NCI-H1694 (cell line): ENCODE data around the gene GRPEL1.

Source experiments
- DNase-seq: peaks from one replicate; lab custom pipeline; 2025; lab: John Stamatoyannopoulos, UW

Gene GRPEL1

GRCh38 chr4:7063362-7063761, 4.5 kb downstream of the GRPEL1 start:
- DNase-seq, result no peak

GRCh38 chr4:7062816-7063215, 5.0 kb downstream of the GRPEL1 start:
- no peak for DNase-seq

- DNase-seq, result no peak
Measured at GRCh38 chr4:7061815-7062214, 6.0 kb downstream of the GRPEL1 start.

- no peak for DNase-seq
Measured at GRCh38 chr4:7060346-7061150, 7.3 kb downstream of the GRPEL1 start.

- no peak for DNase-seq
Measured at GRCh38 chr4:7059662-7060061, 8.2 kb downstream of the GRPEL1 start.

GRCh38 chr4:7058792-7059191, 9.1 kb downstream of the GRPEL1 start:
- DNase-seq, result no peak

- DNase-seq, result no peak
Measured at GRCh38 chr4:7055990-7056325, 11.9 kb downstream of the GRPEL1 start.

- DNase-seq, result no peak
Measured at GRCh38 chr4:7055111-7055989, 12.5 kb downstream of the GRPEL1 start.

GRCh38 chr4:7054106-7054880, 13.6 kb downstream of the GRPEL1 start:
- DNase-seq, result no peak

- DNase-seq, result no peak
Measured at GRCh38 chr4:7052923-7053715, 14.7 kb downstream of the GRPEL1 start.

GRCh38 chr4:7052313-7052712, 15.6 kb downstream of the GRPEL1 start:
- DNase-seq, result no peak

GRCh38 chr4:7051905-7052304, 16.0 kb downstream of the GRPEL1 start:
- DNase-seq, result no peak

- no peak for DNase-seq
Measured at GRCh38 chr4:7051144-7051495, 16.7 kb downstream of the GRPEL1 start.

- DNase-seq, result no peak
Measured at GRCh38 chr4:7050481-7051143, 17.3 kb downstream of the GRPEL1 start.

- no peak for DNase-seq
Measured at GRCh38 chr4:7049739-7050138, 18.1 kb downstream of the GRPEL1 start.

GRCh38 chr4:7049295-7049694, 18.6 kb downstream of the GRPEL1 start:
- DNase-seq, result no peak

GRCh38 chr4:7048642-7049041, 19.2 kb downstream of the GRPEL1 start:
- no peak for DNase-seq

GRCh38 chr4:7046971-7047370, 20.9 kb downstream of the GRPEL1 start:
- DNase-seq, result no peak

- DNase-seq, result no peak
Measured at GRCh38 chr4:7045961-7046921, 21.6 kb downstream of the GRPEL1 start.

- DNase-seq, result no peak
Measured at GRCh38 chr4:7045553-7045952, 22.3 kb downstream of the GRPEL1 start.
